HCT116 (cell line): Measurements from ENCODE around the gene TCIRG1.

Source experiments
- CTCF ChIP-seq, 3 experiments: fragments of 200-600 bp in 1 of 3; sonication (generic) in 1 of 3; IDR thresholded peaks in 2 of 3; conservative IDR thresholded peaks in 1 of 3; 2 replicates each; pipeline ENCODE4 v1.5.1; 2012 to 2017; ENCODE audit warnings: low read depth in 2 of 3, low read length in 2 of 3, antibody characterized with exemption in 1 of 3, borderline replicate concordance in 1 of 3, control low read depth in 1 of 3, mild to moderate bottlenecking in 1 of 3, mixed read lengths in 1 of 3, mixed run types in 1 of 3, moderate library complexity in 1 of 3; ENCODE audit not compliant: insufficient read depth in 1 of 3
- EZH2phosphoT487 ChIP-seq: fragments of 200-600 bp; IDR thresholded peaks from 2 replicates; pipeline ENCODE4 v1.6.1; 2018; ENCODE audit warnings: antibody characterized with exemption, borderline replicate concordance
- POLR2A ChIP-seq: IDR thresholded peaks from 2 replicates; pipeline ENCODE4 v1.7.0; 2011; ENCODE audit warnings: borderline replicate concordance; ENCODE audit not compliant: insufficient read depth, insufficient read length; ENCODE audit errors: extremely low read depth
- POLR2AphosphoS5 ChIP-seq: IDR thresholded peaks from 2 replicates; pipeline ENCODE4 v1.6.1; 2011; ENCODE audit warnings: mild to moderate bottlenecking, low read depth, low read length, moderate library complexity
- RAD21 ChIP-seq: IDR thresholded peaks from 2 replicates; pipeline ENCODE4 v1.6.1; 2012; ENCODE audit warnings: low read depth, mild to moderate bottlenecking

GRCh38 chr11:68067991-68068390 lies 29.2 kb downstream of the TCIRG1 start:
- no peak for TF ChIP-seq CTCF (IDR thresholded peaks at IDR 0.05 in 2 of 3, conservative IDR thresholded peaks at IDR 0.05 in 1 of 3; ENCODE audit: borderline replicate concordance in 1 of 3, insufficient read depth in 1 of 3, low read depth in 2 of 3, low read length in 2 of 3)
- no peak for TF ChIP-seq POLR2A
- no peak for TF ChIP-seq RAD21
- TF ChIP-seq EZH2phosphoT487 = no peak
- no peak for TF ChIP-seq POLR2AphosphoS5
